ENCODE data around the gene FGF23.
A peak's percentile ranks its signal among the peaks of the same experiment; 100 is the strongest.
"Not testable (repeated sequence)": the region's sequence is repeated elsewhere in the genome, so short reads cannot be mapped to it uniquely, and the experiment has no call there.

Gene FGF23

DNA sequence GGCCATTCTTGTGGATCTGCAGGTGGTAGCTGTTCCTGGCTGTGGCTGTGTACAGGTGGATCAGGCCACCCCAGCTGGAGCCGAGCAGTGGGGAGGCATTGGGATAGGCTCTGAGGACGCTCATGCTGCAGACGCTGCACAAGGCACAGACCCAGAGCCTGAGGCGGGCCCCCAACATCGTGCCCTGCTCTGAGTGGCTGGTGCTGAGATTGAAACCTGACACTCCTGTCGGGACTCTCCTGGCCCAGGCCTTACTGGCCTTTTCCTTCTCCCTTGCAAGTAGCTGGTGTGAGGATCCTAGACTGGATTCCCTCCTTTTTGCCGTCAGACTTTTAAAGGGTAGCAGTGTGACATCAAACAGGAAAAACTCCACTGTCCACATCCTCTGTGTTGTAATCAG lies at the start of gene FGF23:
FGF23 (minus strand) TSS at position 308 of the 400 bp plus-strand sequence; CDS start at position 178, 130 bp downstream.
- DNase-seq, result no peak

DNA sequence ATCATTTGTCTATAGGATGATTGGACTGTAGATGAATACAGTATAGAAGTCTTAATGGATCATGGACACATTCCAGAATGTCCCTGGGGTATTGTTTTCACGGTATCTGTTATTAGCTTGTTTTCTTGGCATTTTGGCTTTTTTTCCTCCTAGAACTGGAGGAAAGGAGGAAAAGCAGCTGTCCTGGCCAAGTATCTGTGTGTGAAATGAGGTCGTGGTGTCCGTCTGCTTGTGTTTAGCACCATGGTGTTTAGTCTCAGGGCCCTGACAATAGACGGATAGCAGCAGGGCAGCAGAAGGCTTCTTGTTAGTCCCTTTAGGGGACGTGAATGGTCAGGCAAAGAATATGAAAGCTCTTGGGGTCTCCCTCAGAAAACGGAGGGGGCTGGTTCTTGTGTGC lies 44.9 kb upstream of the FGF23 start:
- no peak for DNase-seq

DNA sequence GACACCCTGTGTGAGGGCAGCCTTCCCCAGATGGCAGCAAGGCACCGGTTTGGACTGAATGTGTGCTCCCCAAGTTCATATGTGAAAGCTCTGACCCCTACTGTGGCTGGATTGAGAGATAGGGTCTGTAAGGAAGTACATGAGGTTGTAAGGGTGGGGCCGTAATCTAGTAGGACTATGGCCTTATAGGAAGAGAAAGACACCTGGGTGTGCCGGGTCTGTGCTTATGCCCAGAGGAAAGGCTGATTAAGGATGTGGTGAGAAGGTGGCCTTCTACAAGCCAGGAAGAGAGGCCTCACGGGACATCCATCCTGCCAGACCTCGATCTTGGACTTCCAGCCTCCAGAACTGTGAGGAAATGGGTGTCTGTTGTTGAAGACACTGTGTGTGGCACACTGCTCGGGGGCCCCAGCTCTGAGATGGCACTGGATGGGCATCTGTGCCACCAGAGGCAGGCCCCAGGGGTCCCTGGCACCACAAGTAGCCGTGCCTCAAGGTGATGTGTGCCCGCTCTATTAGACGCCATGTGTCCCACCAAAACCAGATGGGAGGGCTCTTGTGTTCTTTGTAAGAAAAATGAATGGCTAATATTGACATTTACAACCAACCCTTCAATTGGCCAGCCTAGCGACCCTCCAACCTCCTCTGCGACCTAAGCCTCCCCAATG lies 44.1 kb upstream of the FGF23 start:
- no peak for DNase-seq

DNA sequence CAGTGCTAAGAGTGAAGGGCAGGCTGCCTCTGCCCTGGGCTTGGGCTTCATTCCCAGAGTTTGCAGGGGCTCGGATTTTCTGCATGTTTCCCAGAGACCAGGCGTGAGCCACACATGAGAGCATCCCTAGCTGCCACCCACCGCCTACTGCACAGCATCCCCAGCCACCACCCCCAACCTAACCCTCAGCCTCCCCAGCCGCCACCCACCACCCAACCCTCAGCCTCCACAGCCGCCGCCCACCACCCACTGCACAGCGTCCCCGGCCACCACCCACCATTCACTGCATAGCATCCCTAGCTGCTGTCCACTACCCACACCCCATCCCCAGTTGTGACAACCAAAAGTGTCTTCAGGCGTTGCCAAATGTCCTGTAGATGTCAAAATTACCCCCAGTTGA lies 43.5 kb upstream of the FGF23 start:
- no peak for DNase-seq

DNA sequence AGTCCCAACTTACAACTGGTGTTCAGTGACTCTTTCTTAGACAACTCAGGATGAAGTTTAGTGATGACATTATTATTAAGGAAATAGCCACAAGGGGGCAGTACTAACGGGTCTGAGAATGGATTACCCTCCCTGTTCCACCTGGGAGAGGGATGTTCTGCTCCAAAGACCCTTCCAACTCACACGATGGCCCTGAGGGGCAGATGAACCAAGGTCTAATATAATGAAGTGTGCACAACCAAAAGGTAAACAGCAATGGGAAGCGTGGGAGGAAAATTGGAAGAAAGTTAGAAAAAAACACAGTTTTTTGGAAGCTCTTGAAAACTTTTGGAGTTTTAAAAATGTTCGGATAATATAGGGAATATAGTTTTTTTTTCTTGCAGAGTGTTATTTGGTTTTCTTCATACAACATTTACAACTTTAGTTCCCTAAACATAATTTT lies 42.1 kb upstream of the FGF23 start:
- peak in 1 of 2 donors; percentile 54 for DNase-seq

DNA sequence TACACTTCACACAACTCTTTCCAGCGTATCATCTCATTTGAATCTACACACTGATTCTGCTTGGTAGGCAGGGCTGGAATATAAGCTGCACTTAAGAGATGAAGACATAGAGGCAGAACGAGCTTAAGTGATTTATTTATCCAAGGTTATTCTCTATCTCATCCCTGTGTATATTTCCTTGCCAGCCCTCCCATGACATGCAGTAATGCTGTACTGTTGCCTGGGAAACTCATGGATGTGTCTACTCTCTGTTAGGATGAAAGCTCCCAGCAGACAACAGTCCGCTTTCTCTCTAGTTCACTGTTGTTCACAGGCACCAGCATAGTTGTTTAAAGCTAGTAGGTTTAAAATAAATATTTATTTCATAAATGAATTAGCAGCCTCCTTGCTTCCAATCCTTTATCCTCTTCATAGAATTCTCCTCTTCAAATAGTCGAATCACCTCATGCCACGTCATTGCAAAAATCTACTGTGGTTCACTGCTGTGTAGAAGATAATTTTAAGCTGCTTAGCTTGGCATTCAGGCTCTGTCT lies 40.7 kb upstream of the FGF23 start:
- DNase-seq, result no peak

DNA sequence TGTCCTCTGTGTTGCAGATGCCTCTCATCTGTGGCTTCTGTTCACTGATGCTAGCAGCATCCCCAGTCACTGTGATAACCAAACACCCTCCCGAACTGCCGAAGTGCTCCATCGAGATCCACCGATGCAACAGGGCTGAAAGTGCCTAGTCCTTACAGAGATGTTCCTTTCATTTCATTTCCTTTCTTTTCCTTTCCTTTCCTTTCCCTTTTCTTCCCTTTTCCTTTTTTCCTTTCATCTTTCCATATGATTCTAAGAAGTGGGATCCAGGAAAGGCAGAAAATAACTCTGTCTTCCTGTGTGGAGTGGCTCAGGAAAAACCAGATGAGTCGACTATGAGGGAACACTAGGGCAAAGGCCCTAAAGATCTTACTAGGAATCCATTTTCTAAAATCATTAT lies 39.4 kb upstream of the FGF23 start:
- no peak for DNase-seq

DNA sequence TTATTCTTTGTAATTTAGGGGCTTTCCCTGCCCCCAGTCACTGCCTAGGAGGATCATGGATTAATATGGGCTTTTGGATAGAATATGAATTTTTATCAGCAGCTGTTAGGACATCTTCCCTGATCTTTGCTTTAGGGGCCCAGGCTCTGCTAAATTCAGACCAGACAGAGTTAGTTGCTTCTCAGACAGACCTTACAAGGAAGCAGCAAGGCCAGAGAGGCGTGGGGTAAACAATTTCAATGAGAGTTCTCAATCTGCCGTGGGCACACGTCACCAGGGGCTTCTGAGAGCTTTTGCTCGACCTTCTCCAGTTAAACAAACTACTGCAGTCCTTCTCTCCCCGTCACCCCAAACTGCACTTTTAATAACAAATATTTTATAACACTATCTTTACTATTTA lies 38.4 kb upstream of the FGF23 start:
- DNase-seq, result no peak

DNA sequence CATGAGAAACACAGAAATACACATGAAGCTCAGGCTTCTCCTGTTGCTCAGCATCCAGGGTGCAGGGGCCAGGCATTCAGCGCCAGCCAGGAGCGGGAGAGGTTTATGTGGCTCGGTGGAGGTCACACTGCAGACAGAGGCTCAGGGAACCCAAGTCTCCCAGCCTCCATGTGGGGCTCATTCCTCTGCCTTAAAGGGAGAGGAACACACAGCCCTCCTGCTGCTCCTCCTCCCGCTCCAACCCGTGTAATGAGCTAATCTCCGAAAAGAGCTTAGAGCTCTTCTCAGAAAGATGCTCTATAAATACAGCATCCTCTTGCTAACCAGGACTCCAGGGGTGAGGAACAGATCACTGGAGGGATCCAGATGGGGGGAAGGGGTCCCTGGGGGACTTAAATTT lies 37.9 kb upstream of the FGF23 start:
- no peak for DNase-seq

DNA sequence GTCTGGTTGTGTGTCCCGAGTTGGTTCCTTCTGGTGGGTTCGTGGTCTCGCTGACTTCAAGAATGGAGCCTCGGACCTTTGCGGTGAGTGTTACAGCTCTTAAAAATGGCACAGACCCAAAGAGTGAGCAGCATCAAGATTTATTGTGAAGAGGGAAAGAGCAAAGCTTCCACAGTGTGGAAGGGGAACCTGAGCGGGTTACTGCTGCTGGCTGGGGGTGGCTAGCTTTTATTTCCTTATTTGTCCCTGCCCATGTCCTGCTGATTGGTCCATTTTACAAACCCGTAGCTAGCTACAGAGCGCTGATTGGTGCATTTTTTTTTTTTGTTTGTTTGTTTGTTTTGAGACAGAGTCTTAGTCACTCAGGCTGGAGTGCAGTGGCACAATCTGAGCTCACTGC lies 36.8 kb upstream of the FGF23 start:
- DNase-seq, result no peak

DNA sequence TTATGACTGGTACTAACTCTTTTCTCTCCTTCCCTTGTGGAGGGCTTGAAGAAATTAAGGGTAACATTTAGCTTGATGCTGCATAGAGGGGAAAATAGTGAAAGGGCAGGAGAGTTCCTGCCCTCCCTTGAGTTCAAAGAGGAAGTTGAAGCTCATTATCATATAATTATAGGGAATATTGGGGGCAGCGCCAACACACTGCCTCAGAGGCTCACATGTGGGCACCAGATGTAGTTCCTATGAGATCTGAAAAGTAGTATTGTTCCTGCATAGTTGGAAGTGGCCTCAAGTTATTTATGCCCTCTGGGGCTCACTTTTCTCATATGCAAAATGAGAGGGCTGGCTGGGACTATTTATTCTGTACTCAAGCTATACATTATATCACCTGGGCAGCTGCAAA lies 33.0 kb upstream of the FGF23 start:
- DNase-seq, result no peak

DNA sequence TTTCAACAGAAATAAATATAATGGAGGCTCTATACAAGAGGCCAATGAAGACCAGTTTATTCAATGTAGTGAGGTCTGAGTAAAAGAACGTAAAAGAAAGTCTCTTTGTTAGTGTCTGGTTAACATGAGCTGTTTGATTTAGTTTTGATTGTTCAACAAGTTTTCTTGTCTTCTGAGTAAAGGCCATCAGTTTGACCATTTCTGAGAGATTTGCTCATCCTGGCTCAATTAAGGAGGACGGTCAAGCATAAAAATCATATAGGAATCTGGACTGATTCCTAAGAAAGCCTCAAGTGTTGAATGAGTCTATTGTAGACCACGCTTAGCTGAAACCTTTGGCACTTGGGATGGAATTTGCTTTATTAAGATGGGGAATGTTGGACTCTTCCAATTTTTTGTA lies 32.5 kb upstream of the FGF23 start:
- DNase-seq, result no peak

DNA sequence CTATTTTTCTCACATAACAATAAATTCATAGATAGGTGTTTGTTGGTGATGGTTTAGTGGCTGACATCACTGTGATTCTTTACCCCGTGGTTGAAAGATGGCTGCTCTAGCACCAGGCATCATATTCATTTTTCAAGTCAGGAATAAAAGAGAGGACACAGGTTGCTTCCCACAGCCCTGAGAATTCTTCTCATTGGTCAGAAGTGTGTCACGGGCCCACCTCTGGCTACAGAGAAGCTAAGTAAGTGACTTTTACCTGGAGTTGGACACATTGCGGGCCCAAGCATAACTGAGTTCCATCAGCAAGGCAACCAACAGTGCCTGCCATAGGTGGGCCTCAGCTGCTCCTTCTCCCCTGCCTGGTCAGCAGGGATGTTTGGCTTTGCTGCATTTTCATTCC lies 27.6 kb upstream of the FGF23 start:
- DNase-seq, result no peak

DNA sequence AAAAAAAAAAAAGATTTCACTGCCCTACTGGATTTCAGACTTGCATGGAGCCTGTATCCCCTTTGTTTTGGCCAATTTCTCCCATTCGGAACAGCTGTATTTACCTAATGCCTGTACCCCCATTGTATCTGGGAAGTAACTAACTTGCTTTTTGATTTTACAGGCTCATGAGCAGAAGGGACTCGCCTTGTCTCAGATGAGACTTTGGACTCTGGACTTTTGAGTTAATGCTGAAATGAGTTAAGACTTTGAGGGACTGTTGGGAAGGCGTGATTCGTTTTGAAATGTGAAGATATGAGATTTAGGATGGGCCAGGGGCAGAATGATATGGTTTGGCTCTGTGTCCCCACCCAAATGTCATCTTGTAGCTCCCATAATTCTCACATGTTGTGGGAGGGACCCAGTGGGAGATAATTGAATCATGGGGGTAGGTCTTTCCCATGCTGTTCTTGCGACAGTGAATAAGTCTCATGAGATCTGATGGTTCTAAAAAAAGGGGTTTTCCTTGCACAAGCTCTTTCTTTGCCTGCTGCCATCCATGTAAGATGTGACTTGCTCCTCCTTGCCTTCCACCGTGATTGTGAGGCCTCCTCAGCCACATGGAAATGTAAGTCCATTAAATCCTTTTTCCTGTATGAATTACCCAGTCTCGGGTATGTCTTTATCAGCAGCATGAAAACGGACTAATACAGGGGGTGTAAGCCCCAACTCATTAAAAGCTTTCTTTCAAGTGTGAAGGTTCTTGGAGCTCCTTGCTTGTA lies 25.5 kb upstream of the FGF23 start:
- DNase-seq, result not testable (repeated sequence)

DNA sequence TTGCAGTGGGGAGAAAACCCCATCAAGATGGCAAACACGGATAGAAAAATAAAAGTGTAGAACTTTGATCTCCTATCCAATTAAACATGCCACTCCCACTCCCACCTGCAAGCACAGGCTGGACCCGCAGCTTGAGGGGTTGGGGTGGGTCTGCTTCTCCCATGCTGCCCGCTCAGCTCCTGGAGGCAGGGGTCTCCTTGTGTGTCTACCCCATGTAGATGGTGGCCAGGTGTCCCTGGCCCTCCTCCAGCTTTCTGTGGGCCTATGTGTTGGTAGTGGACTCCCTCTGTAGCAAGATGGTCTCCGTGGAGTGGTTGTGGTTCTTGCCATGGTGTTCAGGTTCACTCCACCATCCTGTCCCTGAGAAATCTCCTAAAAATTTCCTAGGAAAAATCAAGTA lies 23.5 kb upstream of the FGF23 start:
- DNase-seq, result no peak

DNA sequence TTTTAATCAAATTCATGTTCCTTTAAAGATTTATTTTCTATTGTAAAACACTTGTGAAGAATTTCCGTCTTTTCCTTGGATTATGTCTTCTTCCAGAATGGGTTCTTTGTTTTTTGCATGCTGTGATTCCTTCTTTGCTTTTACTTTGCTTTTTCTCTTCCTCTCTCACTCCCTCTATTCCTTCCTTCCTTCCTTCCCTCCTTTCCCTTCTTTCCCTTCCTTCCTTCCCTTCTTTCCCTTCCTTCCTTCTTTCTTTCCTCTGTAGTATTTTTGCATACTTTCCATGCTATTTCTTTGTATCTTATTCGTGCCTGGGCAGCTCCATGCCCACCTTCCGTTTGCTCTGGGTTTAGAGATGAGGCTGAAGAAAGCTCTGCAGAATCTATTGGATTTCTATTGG lies 21.6 kb upstream of the FGF23 start:
- no peak for DNase-seq

DNA sequence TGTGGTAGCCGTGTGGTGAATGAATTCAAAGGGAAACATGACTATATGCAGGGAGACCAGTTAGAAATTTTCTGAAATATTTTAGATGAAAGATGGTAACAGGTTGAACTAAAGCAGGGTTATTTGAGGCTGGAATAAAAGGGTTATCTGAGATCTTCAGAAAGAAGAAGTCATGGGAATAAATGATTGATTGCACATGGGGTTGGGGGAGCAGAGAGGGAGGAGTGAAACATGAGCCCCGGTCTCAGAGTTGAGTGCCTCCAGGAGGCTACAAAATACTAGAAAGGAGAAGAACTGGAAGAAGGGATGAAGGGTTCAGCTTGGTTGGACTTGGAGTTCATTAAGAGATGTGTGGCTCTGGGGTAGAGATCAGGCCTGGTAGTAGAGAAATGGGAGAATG lies 16.3 kb upstream of the FGF23 start:
- DNase-seq, result no peak

DNA sequence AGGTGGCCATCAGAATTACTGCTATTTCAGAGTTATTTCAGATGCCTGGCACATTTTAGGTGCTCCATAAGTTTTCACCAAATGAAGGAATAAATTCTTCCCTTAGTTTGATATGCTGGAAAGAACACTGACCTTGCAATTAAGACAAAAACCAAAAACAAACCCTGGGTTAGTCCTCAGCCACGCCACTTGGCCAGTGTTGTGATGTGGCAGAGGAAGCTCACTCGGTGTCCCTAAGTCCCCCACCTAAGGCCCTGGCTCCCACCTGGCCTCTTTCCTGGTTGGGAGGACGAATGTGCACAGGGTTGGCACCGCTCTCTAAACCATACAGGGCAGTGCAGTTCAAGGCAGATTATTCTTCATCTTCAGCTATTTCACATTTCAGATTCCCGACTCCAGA lies 13.7 kb upstream of the FGF23 start:
- no peak for DNase-seq

DNA sequence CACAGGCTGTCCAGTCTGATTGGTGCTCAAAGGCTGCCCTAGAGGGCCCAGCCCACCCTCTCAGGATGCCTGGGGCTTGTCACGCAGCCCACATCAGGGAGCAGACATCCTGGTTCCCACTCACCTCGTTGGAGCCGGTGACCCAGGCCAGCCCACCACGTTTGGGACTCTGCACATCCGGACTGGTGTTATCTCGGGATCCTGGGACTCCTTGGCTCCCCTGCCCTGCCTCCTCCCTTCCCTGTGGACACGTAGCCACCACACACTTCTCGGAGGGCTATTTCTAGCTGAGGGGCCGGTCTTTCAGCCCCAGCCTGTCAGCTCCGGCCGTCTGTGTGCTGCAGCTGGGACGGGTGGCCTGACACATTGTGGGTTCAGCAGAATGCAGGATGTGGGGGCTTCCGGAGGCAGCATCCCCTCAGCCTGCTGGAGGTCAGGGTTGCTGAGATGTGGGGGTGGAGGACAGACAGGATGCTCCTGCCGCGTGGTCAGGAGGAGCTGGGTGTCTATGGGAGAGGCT lies 12.8 kb upstream of the FGF23 start:
- no peak for DNase-seq

DNA sequence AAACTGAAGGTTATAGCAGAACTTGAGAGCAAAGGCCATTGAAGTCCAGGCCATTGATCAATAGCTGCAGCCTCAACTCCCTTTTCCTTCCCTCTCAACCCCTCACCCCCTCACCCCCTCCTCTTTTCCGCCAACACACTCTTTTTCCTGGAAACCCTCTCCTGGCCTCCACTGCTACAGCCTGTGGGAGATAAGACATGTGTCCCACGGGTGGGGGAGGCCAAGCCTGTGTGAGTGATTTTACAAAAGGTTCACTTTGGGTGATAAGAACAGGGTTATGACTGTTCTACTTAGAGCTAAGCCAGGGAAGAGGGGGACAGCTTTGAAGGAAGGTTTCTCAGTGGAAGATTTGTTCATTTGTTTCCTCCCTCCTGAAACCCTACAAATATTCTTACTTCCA lies 9.2 kb upstream of the FGF23 start:
- no peak for DNase-seq

DNA sequence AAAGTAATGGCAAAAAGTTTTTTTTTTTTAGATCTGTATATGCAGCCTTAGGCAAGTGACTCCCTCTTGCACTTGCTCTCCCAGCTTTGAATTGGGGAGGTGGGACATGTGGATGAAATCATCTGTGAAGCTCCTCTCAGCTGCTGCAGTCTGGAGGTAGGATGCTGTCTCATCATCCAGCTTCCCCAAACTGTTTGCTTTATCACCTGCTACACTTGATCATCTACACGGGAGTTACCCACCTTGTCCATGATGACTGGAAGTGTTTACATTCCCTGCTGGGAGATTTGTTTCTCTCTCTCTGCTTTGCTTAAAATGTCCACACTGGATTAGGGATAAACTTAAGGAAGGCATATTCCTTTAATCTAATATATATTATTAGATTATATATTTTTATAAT lies 8.5 kb upstream of the FGF23 start:
- no peak for DNase-seq

DNA sequence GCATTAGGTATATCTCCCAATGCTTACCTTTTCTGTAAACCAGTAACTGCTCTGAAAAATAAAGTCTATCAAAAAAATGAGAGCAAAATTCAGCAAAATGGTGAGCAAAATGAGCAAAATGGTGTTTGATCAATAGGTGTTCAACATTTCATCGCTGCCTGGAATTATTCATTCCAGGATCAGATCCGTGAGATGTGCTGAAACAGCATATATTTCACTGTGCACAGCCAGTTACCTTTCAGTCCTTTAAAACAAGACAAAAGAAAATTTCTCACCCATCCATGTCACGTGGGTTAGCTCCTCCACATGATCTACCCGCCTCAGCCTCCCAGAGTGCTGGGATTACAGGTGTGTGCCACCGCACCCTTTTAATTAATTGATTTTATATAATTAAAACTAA lies 8.1 kb upstream of the FGF23 start:
- no peak for DNase-seq

DNA sequence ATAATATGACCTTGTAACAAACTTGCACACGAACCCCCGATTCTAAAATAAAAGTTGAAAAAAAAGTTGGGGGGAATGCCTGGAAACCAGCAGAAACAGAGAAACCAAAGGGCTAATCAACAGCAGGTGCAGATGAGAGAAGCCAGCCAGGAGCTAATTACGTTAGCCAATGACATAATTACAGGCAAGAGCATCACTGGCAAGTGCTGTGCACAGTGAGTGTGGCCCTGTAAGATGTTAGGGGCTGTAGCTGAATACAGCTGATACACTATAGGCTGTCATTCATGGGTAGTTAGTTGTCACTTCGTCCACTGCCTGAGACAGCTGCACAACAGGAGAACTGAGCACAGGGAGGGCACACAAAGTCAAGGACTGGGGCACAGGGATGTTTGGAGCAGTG lies 7.3 kb upstream of the FGF23 start:
- no peak for DNase-seq

DNA sequence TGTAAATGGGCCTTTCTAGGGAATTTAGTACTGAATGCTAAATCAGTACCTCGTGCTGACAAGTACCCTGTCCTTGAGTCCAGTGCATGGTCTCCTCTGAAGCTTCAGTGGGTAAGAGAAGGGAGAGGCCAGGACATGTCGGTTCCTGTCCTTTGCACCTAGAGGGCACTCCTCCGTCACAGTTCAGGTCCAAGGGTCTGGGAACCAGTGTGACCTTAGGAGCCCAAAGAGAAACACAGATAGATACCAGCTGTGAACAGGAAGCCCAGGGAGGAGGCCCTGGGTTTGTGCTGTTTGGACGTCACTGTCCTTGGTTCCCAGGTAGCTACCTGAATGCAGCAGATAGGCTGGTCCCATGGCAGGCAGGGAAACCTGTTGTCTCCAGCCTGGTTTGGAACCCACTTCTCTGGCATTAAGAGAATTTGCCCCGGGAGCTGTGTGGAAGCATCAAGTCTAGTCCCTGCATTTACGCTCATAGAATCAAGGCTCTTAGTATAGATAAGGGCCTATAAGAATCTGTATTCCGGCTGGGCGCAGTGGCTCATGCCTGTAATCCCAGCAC lies 3.9 kb upstream of the FGF23 start:
- DNase-seq, result no peak
